G401 (cell line): ENCODE results near the gene VPS37C. TPM values are rescaled to one million over a fixed set of nuclear protein-coding genes. Genes with fewer than 3 reads are reported as not detected.
A peak's percentile ranks its signal among the peaks of the same experiment; 100 is the strongest.

ENCODE experiments used
- DNase-seq: peaks from one replicate; pipeline ENCODE4 v3.0.0-alpha.2; 2015; ENCODE audit warnings: low spot score
- in situ Hi-C: cut with HindIII; loops from 2 replicates; pipeline ENCODE4 v1.10.0; 2016; ENCODE audit warnings: low sequenced_read_pairs, mixed read lengths
- total RNA-seq: library from RNA; depleted of rRNA; stranded (reverse); fragments of >200 nt; shearing (Covaris generic); gene quantifications from 2 replicates; pipeline ENCODE4 v1.2.3, GENCODE V29; 2014

VPS37C gene
- total RNA-seq, 1 experiment from 2014 or later, result 15.5 TPM

DNA sequence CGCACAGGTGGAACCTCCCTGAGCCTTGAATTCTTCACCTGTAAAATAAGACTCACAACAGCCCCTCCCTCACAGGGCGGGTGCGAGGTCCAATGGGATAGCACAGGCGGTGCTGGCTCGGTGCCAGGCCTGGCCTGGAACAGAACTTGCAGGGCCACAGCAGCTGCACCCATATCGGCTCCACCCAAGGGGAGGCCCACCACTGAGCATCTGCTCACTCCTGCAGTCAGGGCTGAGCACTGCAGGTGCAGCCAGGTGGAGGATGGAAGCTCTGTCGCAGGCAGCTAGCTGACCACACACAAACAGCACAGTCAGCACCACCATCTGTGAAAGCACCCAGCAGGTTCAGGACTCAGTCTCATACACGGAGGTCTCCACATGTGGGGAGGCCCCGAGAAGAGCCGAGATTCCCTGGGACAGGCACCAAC, 19.6 kb downstream of the VPS37C start:
- DNase-seq, result peak; percentile 44
- in situ Hi-C loops, result no loop called here

GRCh38 chr11:61140416-61140815, 20.8 kb downstream of the VPS37C start:
- peak; percentile 22 for DNase-seq
- in situ Hi-C loops, result no loop called here

DNA sequence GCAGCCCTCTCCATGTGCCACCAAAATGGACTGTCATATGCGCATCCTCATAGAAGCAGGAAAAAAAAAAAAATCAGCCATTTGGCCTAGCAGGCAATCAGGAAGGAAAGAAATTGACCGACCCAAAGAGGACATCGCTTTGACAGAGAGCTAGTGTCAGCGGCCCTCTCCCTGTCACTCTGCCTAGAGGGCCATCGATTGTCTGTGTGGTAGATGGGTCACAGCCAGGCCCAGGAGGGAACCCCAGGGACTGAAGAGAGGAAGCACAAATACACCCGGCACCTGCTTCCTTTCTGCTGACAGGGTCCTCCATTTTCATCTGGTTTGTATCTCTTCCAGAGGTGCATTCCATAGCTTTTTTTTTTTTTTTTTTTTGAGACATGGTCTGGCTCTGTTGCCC, 21.8 kb downstream of the VPS37C start:
- in situ Hi-C loops, result no loop called here
- peak; percentile 30 for DNase-seq

DNA sequence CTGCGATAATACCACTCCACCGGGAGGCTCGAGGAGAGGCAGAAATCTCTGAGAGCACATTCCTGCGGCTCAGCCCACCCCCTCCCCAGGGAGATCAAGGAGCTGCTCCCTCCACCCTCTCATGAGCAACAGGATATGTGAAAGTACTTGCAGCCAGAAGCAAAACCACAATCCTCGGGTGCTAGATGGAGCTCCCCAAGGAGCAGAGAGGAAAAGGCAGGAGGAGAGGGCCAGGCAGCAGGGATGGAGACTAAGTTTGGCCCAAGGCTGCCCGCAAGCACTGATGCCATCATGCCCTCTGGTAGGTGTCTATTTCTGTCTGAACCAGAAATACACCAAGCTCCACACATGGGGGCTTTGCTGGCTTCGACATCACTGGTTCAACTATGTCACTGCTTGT, 22.3 kb downstream of the VPS37C start:
- in situ Hi-C loops, result no loop called here
- DNase-seq, result no peak

GRCh38 chr11:61134801-61135257, 26.4 kb downstream of the VPS37C start:
- no peak for DNase-seq
- in situ Hi-C loops, result no loop called here

GRCh38 chr11:61133956-61134662, 27.1 kb downstream of the VPS37C start:
- no peak for DNase-seq
- in situ Hi-C loops, result no loop called here

DNA sequence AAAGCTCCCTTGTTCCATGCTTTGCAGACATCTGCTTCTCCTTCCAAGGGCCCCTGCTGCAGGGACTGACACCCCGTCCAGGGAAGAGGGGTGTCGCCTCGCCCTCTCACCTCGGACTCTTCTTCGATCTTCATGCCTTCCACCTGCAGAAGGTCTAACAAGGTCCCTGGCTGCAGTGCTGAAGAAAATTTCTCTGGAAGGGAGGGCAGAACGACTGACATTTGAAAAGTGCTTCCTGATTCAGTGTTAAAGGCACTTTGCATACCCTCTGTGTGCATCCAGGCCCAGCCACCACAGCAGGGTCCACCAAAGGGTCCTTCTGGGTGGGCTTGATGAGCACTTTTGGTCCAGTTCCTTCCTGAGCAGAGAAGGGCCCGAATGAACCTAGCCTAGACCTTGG, 28.1 kb downstream of the VPS37C start:
- in situ Hi-C loops, result no loop called here
- DNase-seq, result no peak

GRCh38 chr11:61132646-61133045, 28.6 kb downstream of the VPS37C start:
- in situ Hi-C loops, result no loop called here
- no peak for DNase-seq

DNA sequence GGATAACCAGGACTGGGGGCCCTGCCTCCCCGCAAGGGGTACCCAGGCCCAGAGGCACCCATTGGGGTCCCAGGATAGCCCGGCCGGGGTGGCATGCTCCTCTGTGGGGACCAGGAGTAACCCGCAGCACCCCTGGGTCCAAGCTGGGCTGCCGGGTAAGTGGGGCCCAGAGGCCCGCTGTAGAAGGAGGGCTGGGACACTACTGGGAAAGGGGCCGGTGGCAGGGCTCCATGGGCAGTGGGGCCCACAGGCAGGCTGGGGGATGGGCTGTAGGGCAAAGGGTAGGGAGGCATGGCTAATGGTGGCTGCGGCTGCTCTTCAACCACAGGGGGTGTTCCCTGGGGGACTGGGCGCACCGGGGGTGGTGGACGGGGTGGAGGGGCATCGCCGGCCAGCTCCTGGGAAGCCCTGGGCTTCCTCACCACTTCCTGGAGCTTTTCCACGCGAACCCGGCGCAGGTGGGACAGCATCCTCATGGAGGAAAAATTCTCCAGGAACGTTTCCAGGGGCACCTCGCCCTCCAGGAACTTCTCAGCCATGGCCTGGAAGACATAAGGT, 29.1 kb downstream of the VPS37C start:
- no peak for DNase-seq
- in situ Hi-C loops, result no loop called here

GRCh38 chr11:61131586-61131985, 29.6 kb downstream of the VPS37C start:
- in situ Hi-C loops, result no loop called here
- no peak for DNase-seq

DNA sequence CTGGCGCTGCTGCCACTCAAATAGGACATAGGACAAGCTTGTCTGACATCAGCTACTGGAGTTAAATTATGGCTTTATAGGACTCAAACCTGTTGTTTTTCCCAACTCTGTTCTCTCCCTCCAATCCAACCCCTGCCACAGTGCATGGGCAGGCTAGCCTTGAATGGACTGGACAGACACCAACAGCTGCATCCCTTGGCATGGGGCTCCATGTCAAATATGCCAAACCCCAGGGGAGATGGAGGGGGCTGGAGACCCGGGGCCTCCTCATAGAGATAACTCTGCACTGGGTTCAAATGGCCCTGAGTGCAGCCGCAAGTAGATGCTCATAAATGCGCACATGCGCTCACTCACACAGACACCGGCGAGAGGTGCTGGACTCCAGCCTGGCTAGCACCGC, 30.0 kb downstream of the VPS37C start:
- in situ Hi-C loops, result no loop called here

GRCh38 chr11:61129639-61130523, 31.3 kb downstream of the VPS37C start:
- in situ Hi-C loops, result no loop called here
- DNase-seq, result peak; percentile 94

More for the DNA sequence above, 30.0 kb downstream of the VPS37C start:
- DNase-seq, result no peak

DNA sequence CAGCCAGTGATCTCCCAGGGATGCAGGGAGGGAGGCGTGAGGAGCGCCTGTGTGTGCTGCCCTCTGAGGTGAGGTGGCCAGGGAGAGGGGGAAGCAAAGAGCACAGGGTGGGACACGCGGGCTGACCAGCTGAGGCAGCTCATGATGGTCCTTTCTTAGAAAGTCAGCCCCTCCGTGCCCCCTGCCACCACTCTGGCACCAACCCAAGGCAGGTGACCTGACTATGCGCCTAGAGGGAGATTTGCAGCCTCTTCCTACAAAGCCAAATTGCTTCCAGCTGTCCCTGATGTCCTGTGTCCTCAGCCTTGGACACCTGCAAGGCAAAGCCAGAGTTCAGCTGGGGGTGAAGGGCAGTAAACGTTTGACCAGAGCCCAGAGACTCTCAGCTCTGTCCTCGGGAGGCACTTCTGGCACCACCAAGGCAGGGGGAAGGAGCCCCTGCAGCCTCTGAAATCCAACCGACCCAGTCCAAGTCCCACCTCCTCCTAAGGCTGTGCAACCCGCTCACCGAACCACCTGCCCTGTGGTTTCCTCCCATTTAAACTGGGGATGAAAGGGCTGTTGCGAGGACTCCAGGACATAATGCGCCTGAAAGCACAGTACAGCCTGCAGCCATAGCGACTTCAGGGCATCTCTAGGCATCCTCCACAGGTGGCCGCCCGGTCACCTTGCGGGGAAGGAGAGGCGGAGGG, 32.1 kb downstream of the VPS37C start:
- no peak for DNase-seq
- in situ Hi-C loops, result no loop called here

- DNase-seq, result no peak
- in situ Hi-C loops, result no loop called here
Observed at GRCh38 chr11:61127991-61128390, 33.2 kb downstream of the VPS37C start.

- in situ Hi-C loops, result no loop called here
- DNase-seq, result peak; percentile 49
Observed at GRCh38 chr11:61126256-61126655, 35.0 kb downstream of the VPS37C start.

DNA sequence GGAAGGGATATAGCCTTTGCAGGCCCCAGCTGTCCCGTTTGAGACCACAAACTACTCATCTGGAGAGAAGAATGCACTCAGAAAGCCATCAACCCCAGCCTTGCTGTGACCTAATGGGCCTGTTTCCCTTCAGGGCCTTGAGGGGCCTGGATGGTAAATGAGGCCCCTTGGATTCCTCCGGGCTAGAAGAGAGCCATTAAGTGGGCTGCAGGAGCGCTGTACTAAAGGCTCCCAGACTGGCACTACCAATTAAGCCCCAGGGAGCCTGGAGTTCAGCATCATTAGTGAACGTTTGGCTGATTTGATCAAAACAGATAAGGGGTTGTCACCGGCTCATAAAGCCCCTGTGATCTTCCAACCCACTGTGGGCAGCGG, 35.9 kb downstream of the VPS37C start:
- in situ Hi-C loops, result no loop called here
- no peak for DNase-seq

DNA sequence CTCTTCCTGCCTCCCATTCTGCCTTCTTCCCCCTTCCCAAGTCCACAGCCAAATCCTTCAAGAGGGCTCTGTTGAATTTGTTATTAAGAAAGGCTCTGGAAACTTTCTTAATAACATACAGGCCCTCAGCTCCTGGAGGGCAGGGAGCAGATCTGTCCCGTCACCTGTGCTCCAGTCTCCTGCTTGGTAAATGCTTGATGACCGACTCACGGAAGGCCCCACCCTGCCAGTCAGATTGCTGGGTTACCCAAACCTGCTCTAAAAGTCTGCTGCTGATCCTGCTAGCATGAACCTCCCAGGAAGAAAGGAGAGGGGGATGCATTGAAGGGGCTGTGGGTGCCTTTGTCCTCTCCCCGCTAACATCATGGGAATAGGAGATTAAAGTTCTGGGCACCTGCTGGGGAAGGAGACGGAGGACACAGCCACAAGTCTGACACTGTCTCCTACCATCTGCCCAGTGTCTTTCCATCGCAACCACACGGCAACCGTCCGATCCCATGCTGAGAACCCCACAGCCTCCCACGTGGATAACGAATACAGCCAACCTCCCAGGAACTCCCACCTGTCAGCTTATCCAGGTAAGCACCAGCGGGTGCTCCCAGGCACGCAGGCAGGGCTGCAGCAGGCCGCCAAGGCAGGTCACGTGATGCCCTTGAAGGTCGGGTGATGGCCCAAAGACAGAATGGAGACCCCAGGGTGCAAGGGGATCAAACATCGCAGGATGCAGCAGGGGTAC, 36.5 kb downstream of the VPS37C start:
- in situ Hi-C loops, result no loop called here
- DNase-seq, result peak; percentile 70

GRCh38 chr11:61123775-61124571, 37.3 kb downstream of the VPS37C start:
- no peak for DNase-seq
- in situ Hi-C loops, result no loop called here
